HUDEP-2 (cell line): ENCODE results near the gene DLGAP1.

ENCODE experiments used
- DNase-seq, 76 experiments: peaks; one replicate each; lab custom pipeline; 2025; ENCODE audit not compliant: unreplicated experiment in 76 of 76; lab: John Stamatoyannopoulos, UW

Gene DLGAP1

DNA sequence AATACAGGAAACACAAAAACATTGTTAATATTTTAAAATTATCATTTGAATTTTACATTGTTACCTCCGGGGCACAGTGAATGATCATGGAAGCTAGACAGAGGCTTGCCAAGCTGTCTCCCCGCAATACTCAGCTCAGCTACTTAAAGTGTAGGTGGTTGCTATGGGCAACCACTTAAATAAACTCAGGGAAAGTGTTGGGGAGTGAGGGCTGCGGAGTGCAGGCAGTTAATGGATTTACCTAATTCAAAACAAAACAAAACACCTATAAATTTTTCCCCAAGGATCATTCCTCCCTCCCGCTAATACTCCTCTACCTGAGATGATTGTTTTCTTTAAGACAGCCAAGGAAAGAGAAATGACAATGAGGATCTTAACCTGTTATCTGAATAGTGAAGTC lies 655.6 kb downstream of the DLGAP1 start:
- no peak for DNase-seq

DNA sequence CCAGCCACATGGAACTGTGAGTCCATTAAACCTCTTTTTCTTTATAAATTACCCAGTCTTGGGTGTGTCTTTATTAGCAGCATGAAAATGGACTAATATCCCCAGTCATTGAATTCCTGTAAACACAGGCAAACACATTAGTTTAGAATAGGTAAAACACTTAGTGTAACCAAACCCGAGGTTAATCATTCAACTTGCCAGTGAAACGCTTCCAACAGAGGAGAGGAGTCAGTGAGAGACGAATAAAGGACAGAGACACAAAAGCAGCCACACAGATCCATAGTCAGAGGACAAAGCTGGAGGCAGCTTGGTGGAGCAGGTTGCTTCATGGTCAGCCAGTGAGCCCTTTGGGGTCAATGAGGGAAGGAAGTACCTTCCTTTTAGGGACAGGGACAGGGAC lies 657.1 kb downstream of the DLGAP1 start:
- DNase-seq: no peak

GRCh38 chr18:3796434-3796833 lies 658.7 kb downstream of the DLGAP1 start:
- DNase-seq: no peak

DNA sequence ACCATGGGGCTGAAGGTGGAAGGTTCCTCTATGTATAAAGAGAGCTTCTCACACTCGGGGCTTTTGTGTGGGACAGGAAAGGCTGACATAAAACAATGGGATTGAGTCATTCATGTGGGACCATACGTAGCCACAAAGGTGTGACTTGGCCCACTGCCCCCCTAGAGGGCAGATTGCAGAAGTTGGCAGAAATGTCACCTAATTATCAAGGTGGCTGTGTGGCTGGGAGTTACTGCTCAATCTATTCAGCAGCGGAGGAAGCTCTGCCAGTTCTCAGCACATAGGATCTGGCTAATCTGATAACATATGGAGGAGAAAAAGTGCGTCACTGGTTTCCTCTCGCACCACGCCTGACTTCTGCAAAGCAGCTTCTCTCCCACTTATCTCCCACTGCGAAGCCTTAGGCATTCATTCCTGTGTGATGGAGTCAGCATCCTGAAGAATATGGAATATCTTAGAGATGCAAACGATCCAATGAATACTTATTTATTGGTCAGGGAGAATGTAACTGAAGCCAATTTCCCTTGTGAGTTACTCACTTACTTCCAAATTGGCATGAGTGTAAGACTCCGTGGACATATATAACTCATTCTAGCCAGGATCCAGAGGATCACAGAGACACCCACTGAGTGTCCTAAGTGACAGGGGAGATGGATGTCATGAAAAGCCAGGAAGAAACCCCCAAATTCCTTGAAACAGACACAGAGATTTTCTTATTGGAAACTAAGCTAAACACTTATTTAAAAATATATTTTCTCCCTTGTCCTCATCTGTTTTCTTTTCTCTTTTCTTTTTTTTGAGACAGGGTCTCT lies 660.4 kb downstream of the DLGAP1 start:
- peak in 21 of 76 experiments; percentile 0 to 60 (median 9) for DNase-seq

DNA sequence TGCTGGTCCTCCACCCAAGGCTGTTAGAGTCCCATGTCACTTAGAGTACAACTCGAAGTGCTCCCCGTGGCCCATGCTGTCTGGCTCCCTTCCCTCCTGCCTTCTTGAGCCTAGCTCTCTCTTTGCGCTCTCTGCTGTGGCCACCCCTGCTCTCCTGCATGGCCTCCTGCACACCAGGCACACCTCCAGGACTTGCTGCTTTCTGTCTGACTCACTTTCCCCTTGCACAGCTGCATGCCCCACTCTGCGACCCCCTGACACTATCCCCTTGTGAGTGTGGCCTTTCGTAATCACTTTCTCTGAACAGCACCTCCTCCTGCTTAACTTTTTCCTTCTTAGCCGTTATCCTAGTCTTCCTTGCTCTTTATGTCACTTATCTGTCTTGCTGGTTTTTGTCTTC lies 661.6 kb downstream of the DLGAP1 start:
- no peak for DNase-seq

- DNase-seq: no peak
Measured at GRCh38 chr18:3793111-3793510, 662.0 kb downstream of the DLGAP1 start.

DNA sequence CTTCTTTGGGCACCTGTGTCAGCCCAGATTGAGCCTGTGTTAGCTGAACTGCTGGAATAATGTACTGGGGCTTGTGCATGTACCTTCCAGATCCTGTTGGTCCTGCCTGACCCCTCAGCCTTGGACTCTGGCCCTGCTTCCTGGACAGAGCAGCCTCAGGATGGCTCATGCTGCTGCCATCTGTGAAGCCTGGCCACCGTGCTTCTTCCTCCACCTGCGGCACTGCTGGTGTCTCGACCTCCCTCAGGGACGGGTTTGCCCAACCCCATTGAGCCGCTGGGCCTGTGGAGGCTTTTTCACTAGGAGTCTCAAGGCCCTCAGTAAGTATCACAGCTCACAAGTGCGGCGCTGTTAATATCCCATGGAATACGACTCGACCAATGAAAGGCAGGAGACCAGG lies 662.4 kb downstream of the DLGAP1 start:
- DNase-seq: no peak

DNA sequence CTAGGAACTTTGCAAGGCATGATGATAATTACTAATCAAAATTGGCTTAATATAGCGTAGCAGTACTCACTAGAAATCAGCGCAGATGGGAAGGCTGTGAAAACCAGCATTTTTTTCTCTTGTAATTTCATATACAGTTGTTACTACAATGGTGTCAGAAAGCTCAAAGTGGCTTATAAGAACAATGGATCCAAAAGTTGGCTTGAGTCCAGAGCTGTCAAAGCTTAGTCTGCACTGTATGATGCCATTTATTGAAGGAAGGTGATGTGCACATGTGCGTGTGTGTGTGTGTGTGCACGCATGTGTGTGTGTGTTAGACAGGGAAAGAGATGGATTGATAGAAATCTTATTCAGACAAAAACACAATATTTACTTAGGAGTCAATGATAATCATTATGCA lies 663.9 kb downstream of the DLGAP1 start:
- DNase-seq: no peak

- no peak for DNase-seq
Measured at GRCh38 chr18:3790703-3791102, 664.4 kb downstream of the DLGAP1 start.

DNA sequence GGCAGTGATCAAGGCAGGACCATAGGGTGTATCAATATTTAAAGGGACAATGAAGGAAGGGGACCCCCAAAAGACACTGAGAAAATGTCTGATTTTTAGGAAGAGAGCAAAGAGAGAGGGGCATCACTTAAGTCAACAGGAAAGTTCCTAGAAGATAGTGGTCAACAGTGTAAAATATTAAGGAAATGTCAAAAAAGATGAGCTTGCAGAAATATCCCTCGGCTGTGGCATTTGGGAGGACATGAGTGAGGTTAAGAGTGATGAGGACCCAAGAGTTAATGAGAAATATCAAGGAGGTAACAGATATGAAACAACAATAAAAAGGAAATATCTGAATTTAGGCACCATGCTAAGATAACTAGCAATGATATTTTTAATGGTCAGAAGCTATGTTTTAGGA lies 665.6 kb downstream of the DLGAP1 start:
- no peak for DNase-seq

DNA sequence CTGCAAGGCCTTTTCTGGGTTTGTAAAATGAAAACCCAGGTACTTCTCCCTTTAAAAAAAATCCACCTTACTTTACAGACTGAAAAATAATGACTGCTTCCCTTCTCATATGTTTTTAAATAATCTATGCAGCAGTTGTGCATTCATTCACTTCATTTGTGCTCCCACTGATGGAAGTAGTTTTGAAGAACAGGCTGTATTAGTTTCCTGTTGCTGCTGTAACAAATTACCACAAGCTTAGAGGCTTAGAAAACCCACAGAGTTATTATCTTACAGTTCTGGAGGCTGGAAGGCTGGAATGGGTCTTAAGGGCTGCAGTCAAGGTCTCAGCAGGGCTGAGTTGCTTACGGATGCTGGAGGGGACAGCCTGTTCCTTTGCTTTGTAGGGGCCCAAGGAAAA lies 670.2 kb downstream of the DLGAP1 start:
- DNase-seq: no peak

DNA sequence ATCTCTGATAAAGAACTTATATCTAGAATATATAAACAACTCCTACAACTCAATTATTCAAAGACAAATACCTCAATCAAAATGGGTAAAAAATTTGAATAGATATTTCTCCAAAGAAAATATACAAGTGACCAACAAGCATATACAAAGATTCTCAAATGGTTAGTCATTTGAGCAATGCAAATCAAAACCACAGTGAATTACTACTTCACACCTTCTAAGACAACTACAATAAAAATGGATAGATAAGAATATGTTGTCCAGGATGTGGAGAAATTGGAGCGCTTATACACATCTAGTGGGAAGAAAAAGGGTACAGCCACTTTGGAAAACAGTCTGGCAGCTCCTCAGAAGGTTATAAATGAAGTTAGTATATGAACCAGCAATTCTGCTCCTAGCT lies 672.2 kb downstream of the DLGAP1 start:
- no peak for DNase-seq

DNA sequence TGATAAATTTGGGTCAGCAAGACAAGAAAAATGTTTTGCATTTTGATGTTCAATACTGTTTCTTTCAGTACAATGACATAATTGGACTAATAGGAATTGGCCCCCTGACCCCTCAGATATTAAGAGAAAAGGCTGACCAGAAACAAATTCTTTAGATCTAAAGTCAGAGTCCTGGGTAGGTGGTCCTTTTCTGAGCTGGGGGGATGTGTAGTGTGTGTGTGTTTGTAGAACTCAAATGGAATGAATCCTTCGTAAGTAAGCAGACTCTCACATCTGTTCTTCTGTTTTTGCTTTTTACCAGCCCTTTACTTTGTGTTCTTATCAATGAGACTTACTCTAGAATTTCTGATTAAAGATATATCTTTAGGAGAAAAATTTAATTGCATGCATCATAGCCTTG lies 677.4 kb downstream of the DLGAP1 start:
- DNase-seq: no peak

DNA sequence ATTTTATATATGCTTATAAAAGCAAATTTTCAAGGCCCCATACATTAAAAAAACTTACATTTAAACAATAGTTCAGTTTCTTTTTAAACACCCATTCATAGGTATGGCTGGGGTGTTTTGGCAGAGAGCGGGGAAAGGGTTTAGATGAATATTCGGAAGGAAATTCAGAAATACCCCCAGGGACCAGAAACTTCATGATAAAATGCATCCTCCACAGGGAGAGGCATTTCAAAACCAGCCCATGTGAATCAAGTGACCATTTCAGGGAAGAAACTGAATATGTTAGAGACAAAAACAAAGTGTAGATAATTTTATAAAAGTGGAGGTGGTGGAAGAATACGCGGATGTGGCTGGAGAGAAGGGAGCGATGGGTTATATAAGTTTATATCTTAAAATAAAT lies 678.0 kb downstream of the DLGAP1 start:
- DNase-seq: no peak

DNA sequence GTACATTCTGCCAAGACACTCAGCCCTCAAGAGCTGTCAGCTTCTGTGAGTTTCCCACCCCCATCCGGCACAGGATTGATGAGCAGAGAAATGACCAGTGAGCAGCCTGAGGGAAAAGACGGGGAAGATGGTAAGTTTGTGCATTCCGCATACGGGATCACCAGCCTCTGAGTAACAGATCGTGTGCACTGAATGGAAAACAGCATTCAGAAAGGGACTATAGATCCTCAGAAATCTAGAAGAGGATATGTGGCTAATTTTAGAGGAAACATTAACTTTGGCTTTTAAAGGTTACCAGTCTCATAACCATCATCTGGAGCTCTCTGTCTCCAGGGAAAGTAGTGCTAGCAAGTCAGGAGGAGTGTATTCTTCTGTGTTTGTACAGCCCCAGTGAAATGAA lies 679.1 kb downstream of the DLGAP1 start:
- DNase-seq: no peak

- DNase-seq: no peak
Measured at GRCh38 chr18:3773303-3773702, 681.8 kb downstream of the DLGAP1 start.

- DNase-seq: peak in 56 of 76 experiments; percentile 1 to 77 (median 28)
Measured at GRCh38 chr18:3771121-3771971, 683.8 kb downstream of the DLGAP1 start.

DNA sequence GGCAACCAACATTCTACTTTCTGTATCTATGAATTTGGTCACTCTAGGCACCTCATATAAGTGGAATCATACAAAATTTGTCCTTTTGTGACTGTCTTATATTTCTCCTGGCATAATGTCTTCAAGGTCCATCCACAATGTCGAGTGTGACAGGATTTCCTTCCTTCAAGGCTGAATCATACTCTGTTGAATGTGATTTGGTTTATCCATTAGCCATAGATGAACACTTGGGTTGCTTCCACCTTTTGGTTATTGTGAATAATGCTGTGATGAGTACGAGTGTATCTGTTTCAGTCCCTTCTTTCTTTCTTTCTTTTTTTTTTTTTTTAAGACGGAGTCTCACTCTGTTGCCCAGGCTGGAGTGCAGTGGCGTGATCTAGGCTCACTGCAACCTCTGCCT lies 693.8 kb downstream of the DLGAP1 start:
- no peak for DNase-seq

GRCh38 chr18:3760741-3761140 lies 694.4 kb downstream of the DLGAP1 start:
- DNase-seq: no peak

DNA sequence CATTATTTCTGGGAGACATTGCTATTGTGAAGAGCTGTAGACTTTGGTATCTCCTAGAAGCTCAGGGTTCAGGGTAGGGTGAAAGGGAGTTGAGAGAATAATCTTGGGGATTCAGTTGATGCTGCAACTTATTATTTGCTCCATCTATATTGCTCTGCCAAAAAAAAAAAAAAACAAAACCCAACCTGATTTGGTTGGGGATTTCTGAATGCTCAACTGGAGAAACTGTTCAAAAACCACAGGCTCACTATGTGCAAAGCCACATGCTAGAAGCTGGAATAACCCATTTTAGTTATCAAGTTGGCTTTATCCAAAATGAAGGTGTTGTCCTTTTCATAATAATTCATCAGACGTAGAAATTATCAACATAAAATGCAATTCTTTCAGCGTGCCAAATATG lies 696.0 kb downstream of the DLGAP1 start:
- DNase-seq: no peak

DNA sequence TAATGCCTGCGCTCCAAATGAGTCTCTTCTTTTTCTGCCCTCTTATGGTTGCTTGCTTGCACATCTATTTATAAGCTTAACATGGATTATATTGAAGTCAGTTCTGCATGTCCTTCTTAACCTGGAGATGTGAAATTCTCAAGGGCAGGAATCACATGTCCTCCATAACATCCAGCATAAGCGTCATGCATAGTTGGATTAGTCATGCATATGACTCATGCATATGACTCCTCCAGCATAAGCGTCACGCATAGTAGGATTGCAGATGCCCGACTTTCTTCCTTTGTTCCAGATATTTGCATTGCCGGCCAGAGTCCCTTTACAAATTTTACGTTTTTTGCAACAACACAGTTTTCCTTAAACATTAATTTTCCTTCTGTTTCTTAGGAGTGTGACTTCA lies 696.6 kb downstream of the DLGAP1 start:
- DNase-seq: no peak

GRCh38 chr18:3757361-3757760 lies 697.7 kb downstream of the DLGAP1 start:
- no peak for DNase-seq
